ENCODE measurements around the gene WIPF2. TPM values are rescaled to one million over a fixed set of nuclear protein-coding genes. Genes with fewer than 3 reads are reported as not detected.

WIPF2 gene
- total and polyA plus RNA-seq, 8 donors: 29.0 to 35.8 (median 32.1) TPM

DNA sequence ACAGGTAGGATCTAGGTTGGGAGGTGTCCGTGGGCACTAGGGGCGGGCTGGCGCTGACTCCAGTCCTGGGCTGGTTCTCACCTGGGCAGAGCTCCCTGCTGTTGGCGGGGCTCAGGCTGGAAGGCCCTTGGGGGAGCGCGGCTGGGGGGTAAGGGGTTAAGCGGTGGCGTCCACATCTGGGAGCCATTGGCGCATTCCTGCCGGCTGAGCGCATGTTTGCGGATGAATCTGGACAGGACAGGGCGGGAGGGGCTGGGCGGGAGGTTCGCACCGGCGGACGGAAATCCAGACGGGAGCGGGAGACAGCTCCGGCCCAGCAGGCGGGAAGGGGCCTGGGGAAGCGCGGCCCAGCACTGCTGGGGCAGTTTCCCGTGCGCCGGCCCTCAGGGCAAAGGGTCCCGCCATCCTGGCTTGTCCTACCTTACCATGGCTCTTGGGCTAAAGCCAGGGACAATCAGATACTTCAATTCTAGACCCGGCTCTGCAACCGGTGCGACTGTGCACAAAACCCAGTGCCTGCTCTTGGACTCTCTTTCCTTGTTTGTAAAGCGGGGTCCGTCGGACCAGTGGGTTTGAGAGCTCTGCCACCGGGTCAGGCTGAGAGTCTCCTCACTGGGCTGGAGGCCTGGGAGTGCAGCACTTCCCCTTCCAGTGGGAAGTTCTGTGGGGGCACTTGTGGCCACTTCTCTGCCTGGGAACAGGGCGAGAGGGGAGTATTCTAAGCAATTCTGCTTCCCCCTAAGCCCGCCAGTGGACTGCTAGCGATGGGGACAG lies 97.7 kb downstream of the WIPF2 start:
- no peaks in the 10 kb centered on the region for H3K27me3 ChIP-seq
- peak in 3 of 4 donors; percentile 64 to 88 (median 87) for DNase-seq
- H3K36me3 ChIP-seq: no peaks in the 10 kb centered on the region
- peak overlapping the region; percentile 90 to 100 for H3K27ac ChIP-seq
- no peaks in the 10 kb centered on the region for H3K9me3 ChIP-seq
- peaks cover 62 to 95% of the 10 kb centered on the region in 2 donors for H3K4me1 ChIP-seq
- peak; percentile 6 for ATAC-seq
- H3K4me3 ChIP-seq: peak overlapping the region; percentile 99 to 100
- TF ChIP-seq, protein P1, sequence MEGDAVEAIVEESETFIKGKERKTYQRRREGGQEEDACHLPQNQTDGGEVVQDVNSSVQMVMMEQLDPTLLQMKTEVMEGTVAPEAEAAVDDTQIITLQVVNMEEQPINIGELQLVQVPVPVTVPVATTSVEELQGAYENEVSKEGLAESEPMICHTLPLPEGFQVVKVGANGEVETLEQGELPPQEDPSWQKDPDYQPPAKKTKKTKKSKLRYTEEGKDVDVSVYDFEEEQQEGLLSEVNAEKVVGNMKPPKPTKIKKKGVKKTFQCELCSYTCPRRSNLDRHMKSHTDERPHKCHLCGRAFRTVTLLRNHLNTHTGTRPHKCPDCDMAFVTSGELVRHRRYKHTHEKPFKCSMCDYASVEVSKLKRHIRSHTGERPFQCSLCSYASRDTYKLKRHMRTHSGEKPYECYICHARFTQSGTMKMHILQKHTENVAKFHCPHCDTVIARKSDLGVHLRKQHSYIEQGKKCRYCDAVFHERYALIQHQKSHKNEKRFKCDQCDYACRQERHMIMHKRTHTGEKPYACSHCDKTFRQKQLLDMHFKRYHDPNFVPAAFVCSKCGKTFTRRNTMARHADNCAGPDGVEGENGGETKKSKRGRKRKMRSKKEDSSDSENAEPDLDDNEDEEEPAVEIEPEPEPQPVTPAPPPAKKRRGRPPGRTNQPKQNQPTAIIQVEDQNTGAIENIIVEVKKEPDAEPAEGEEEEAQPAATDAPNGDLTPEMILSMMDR (IDR thresholded peaks at IDR 0.05): no peak
- intact Hi-C loops (cut with DNase I): no loop called here

GRCh38 chr17:40317345-40317873 lies 98.3 kb downstream of the WIPF2 start:
- Histone ChIP-seq H3K9me3 (no peaks in the 10 kb centered on the region), H3K27me3 (no peaks in the 10 kb centered on the region), H3K4me1 (peaks cover 62 to 95% of the 10 kb centered on the region in 2 donors), H3K36me3 (no peaks in the 10 kb centered on the region), H3K4me3 (peak overlapping the region; percentile 99 to 100), H3K27ac (peak overlapping the region; percentile 90 to 100)
- DNase-seq (peak in 3 of 4 donors; percentile 58 to 76 (median 63)), ATAC-seq (peak; percentile 31)
- intact Hi-C loops (cut with DNase I): no loop called here
- TF ChIP-seq, protein P1 (IDR thresholded peaks at IDR 0.05): peak; percentile 32 to 39

DNA sequence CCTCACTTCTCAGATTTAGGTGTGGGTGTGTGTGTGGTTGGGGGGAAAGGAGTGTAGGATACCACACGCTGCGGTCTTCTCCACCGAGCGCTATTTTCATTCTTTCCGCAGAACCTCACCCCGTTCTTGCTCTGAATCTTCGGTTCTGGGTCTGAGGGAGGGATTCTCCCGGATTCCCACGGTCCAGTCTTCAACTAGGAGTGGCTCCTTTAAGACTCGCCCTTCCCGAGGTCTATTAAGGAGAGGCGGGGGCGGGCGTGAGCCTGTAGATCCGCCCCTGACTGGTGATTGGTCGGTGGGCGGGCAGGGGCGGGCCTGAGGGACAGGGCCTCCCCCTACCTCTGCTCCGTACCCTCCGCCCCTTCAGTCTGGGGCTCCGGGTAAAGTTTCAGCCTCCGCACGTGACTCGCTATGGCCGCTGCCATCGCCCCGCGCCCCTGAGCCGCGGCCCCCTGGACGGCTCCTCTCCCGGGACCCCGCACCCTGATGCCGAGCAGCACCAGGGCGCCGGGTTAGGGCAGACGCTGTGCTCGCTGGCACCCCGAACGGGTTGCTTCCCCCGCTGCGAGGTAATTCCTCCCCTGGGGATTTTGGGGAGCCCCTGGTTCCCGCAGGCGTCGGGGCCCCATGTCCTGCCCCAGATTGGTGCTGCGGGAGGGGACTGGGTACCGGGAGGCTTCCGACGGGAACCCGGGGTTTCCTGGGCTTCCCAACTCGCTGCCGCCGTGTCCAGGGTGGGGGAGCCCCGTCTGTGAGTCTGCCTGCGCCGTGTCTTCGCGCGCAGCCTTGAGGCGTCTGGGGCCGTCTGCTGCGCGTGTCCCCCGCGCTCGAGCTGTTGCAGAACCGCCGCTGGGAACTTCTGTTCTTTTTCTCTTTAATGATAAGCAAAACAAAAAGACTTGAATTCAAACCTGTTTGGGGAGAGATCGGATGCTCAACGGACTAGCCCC lies 99.1 kb downstream of the WIPF2 start:
- TF ChIP-seq, protein P1 (IDR thresholded peaks at IDR 0.05): no peak
- peaks cover 62 to 95% of the 10 kb centered on the region in 2 donors for H3K4me1 ChIP-seq
- H3K27me3 ChIP-seq: no peaks in the 10 kb centered on the region
- no peaks in the 10 kb centered on the region for H3K36me3 ChIP-seq
- DNase-seq: peak; percentile 92 to 98 (median 96)
- ATAC-seq: peak; percentile 89
- H3K27ac ChIP-seq: peak overlapping the region; percentile 90 to 100
- H3K9me3 ChIP-seq: no peaks in the 10 kb centered on the region
- intact Hi-C loops (cut with DNase I): no loop called here
- H3K4me3 ChIP-seq: peak overlapping the region; percentile 99 to 100

GRCh38 chr17:40318830-40319391 lies 99.8 kb downstream of the WIPF2 start:
- TF ChIP-seq, protein P1 (IDR thresholded peaks at IDR 0.05): no peak

More at GRCh38 chr17:40318830-40319391, 99.8 kb downstream of the WIPF2 start:
- intact Hi-C loops (cut with DNase I): no loop called here
- Histone ChIP-seq H3K36me3 (no peaks in the 10 kb centered on the region), H3K4me3 (peak overlapping the region; percentile 99 to 100), H3K27me3 (no peaks in the 10 kb centered on the region), H3K27ac (peak overlapping the region; percentile 90 to 100), H3K4me1 (peaks cover 66 to 94% of the 10 kb centered on the region in 2 donors), H3K9me3 (no peaks in the 10 kb centered on the region)
- DNase-seq (peak in 2 of 4 donors; percentile 35 to 81), ATAC-seq (no peak)

Data from left lung (tissue), 10 donors.